IPS-20b (cell line): ENCODE results near the gene HSF5.

ENCODE experiments used
- H3K27ac ChIP-seq: one replicate; pipeline ENCODE4 v1.5.1; 2013; ENCODE audit warnings: low read length
- H3K27me3 ChIP-seq: 2 replicates; pipeline ENCODE4 v1.6.1; 2013; ENCODE audit warnings: mild to moderate bottlenecking, low read length, inconsistent platforms; ENCODE audit not compliant: insufficient read depth
- H3K36me3 ChIP-seq: 2 replicates; pipeline ENCODE4 v1.6.1; 2013; ENCODE audit warnings: low read depth, mild to moderate bottlenecking, inconsistent platforms, low read length, moderate library complexity; ENCODE audit not compliant: insufficient read depth
- H3K4me1 ChIP-seq: 2 replicates; pipeline ENCODE4 v1.6.1; 2013; ENCODE audit warnings: mild to moderate bottlenecking, control low read depth, inconsistent platforms, low read length, moderate library complexity; ENCODE audit not compliant: insufficient read depth
- H3K4me3 ChIP-seq: 2 replicates; pipeline ENCODE4 v1.5.1; 2013; ENCODE audit warnings: mild to moderate bottlenecking, low read length, inconsistent platforms
- H3K9ac ChIP-seq: 2 replicates; pipeline ENCODE4 v1.6.1; 2013; ENCODE audit warnings: low read depth, mild to moderate bottlenecking, inconsistent platforms, low read length, moderate library complexity
- H3K9me3 ChIP-seq: 2 replicates; pipeline ENCODE4 v1.6.1; 2013; ENCODE audit warnings: mild to moderate bottlenecking, low read depth, low read length, inconsistent platforms; ENCODE audit not compliant: insufficient read depth

HSF5 gene

GRCh38 chr17:58515286-58515685 is 27.1 kb upstream of the HSF5 start:
- peak overlapping the region; percentile 80; the same call in 1 of the 2 replicates for H3K9ac ChIP-seq
- peaks cover 28% of the 10 kb centered on the region for H3K36me3 ChIP-seq
- H3K27me3 ChIP-seq: no peaks in the 10 kb centered on the region
- H3K4me1 ChIP-seq: peaks cover 10% of the 10 kb centered on the region; the same call in 1 of the 2 replicates
- peak overlapping the region; percentile 75 for H3K27ac ChIP-seq
- peak overlapping the region; percentile 84 for H3K4me3 ChIP-seq
- H3K9me3 ChIP-seq: no peaks in the 10 kb centered on the region

GRCh38 chr17:58514770-58515157 is 26.6 kb upstream of the HSF5 start:
- Histone ChIP-seq H3K9ac (peak overlapping the region; percentile 80; the same call in 1 of the 2 replicates), H3K27me3 (no peaks in the 10 kb centered on the region), H3K36me3 (peaks cover 33% of the 10 kb centered on the region), H3K27ac (peak overlapping the region; percentile 75), H3K4me3 (peak overlapping the region; percentile 84), H3K4me1 (peaks cover 10% of the 10 kb centered on the region; the same call in 1 of the 2 replicates), H3K9me3 (no peaks in the 10 kb centered on the region)

- Histone ChIP-seq H3K27ac (peak within 1 kb of the TSS; percentile 79), H3K9ac (peak within 1 kb of the TSS; percentile 89; the same call in 1 of the 2 replicates), H3K9me3 (no peaks in the 10 kb centered on the region), H3K36me3 (peaks cover 39% of the 10 kb centered on the region), H3K27me3 (no peaks in the 10 kb centered on the region), H3K4me3 (peak within 1 kb of the TSS; percentile 84), H3K4me1 (peaks cover 10% of the 10 kb centered on the region; the same call in 1 of the 2 replicates)
Measured at GRCh38 chr17:58513965-58514769, 26.0 kb upstream of the HSF5 start, which contains the start of gene MTMR4. Gene MTMR4, minus strand, starts transcription at chr17:58514638. Its CDS starts 231 bp downstream, at chr17:58514407.

GRCh38 chr17:58513267-58513964 is 25.2 kb upstream of the HSF5 start:
- Histone ChIP-seq H3K9ac (peak overlapping the region; percentile 89; the same call in 1 of the 2 replicates), H3K9me3 (no peaks in the 10 kb centered on the region), H3K27ac (peak overlapping the region; percentile 79), H3K4me1 (peaks cover 6% of the 10 kb centered on the region; the same call in 1 of the 2 replicates), H3K36me3 (peaks cover 46% of the 10 kb centered on the region), H3K27me3 (no peaks in the 10 kb centered on the region), H3K4me3 (peak overlapping the region; percentile 84)

- Histone ChIP-seq H3K9ac (no peak overlapping the region), H3K4me1 (peaks cover 3% of the 10 kb centered on the region; the same call in 1 of the 2 replicates), H3K9me3 (no peaks in the 10 kb centered on the region), H3K27ac (no peak overlapping the region), H3K4me3 (no peak overlapping the region), H3K27me3 (no peaks in the 10 kb centered on the region), H3K36me3 (peaks cover 77% of the 10 kb centered on the region)
Measured at GRCh38 chr17:58510075-58510474, 21.9 kb upstream of the HSF5 start.

GRCh38 chr17:58508341-58509067 is 20.3 kb upstream of the HSF5 start:
- Histone ChIP-seq H3K36me3 (peaks cover 92% of the 10 kb centered on the region), H3K4me3 (no peak overlapping the region), H3K4me1 (no peaks in the 10 kb centered on the region), H3K27ac (no peak overlapping the region), H3K9ac (no peak overlapping the region), H3K27me3 (no peaks in the 10 kb centered on the region), H3K9me3 (no peaks in the 10 kb centered on the region)

- no peak overlapping the region for H3K9ac ChIP-seq
Measured at GRCh38 chr17:58507123-58507634, 19.0 kb upstream of the HSF5 start.

GRCh38 chr17:58506354-58507080 is 18.3 kb upstream of the HSF5 start:
- H3K27me3 ChIP-seq: no peaks in the 10 kb centered on the region
- H3K4me3 ChIP-seq: no peak overlapping the region
- no peaks in the 10 kb centered on the region for H3K9me3 ChIP-seq
- no peak overlapping the region for H3K9ac ChIP-seq
- no peaks in the 10 kb centered on the region for H3K4me1 ChIP-seq
- no peak overlapping the region for H3K27ac ChIP-seq
- peaks cover 100% of the 10 kb centered on the region for H3K36me3 ChIP-seq

More at GRCh38 chr17:58507123-58507634, 19.0 kb upstream of the HSF5 start:
- H3K27me3 ChIP-seq: no peaks in the 10 kb centered on the region
- no peak overlapping the region for H3K4me3 ChIP-seq
- H3K36me3 ChIP-seq: peaks cover 99% of the 10 kb centered on the region
- no peaks in the 10 kb centered on the region for H3K9me3 ChIP-seq
- H3K27ac ChIP-seq: no peak overlapping the region
- H3K4me1 ChIP-seq: no peaks in the 10 kb centered on the region

GRCh38 chr17:58504826-58505351 is 16.7 kb upstream of the HSF5 start:
- Histone ChIP-seq H3K27ac (no peak overlapping the region), H3K4me3 (no peak overlapping the region), H3K4me1 (no peaks in the 10 kb centered on the region), H3K36me3 (peaks cover 93% of the 10 kb centered on the region), H3K9me3 (no peaks in the 10 kb centered on the region), H3K27me3 (no peaks in the 10 kb centered on the region), H3K9ac (no peak overlapping the region)

GRCh38 chr17:58503866-58504265 is 15.7 kb upstream of the HSF5 start:
- H3K27ac ChIP-seq: no peak overlapping the region
- peaks cover 85% of the 10 kb centered on the region for H3K36me3 ChIP-seq
- H3K9me3 ChIP-seq: no peaks in the 10 kb centered on the region
- H3K4me1 ChIP-seq: no peaks in the 10 kb centered on the region
- no peak overlapping the region for H3K9ac ChIP-seq
- no peaks in the 10 kb centered on the region for H3K27me3 ChIP-seq
- H3K4me3 ChIP-seq: no peak overlapping the region
